GM19438 (cell line): ENCODE data around the gene NME7.
"Not testable (repeated sequence)": the region's sequence is repeated elsewhere in the genome, so short reads cannot be mapped to it uniquely, and the experiment has no call there.

Source experiments
- ATAC-seq: cut with Tn5 transposase; IDR thresholded peaks from one replicate; pipeline ENCODE4 v1.9.1; 2021; ENCODE audit warnings: low read depth; ENCODE audit not compliant: unreplicated experiment

Gene NME7

GRCh38 chr1:169133801-169134502 is 233.6 kb downstream of the NME7 start:
- ATAC-seq = no peak

GRCh38 chr1:169133228-169133576 is 234.4 kb downstream of the NME7 start:
- no peak for ATAC-seq

- ATAC-seq = no peak
Observed at GRCh38 chr1:169132512-169133227, 234.9 kb downstream of the NME7 start.

GRCh38 chr1:169130683-169131082 is 236.9 kb downstream of the NME7 start:
- ATAC-seq = no peak

GRCh38 chr1:169129109-169129784 is 238.3 kb downstream of the NME7 start:
- ATAC-seq = no peak

- ATAC-seq = no peak
Observed at GRCh38 chr1:169128562-169128961, 239.0 kb downstream of the NME7 start.

- ATAC-seq = no peak
Observed at GRCh38 chr1:169127305-169127704, 240.3 kb downstream of the NME7 start.

- ATAC-seq = no peak
Observed at GRCh38 chr1:169126335-169126734, 241.3 kb downstream of the NME7 start.

GRCh38 chr1:169125597-169125996 is 242.0 kb downstream of the NME7 start:
- ATAC-seq = not testable (repeated sequence)

- no peak for ATAC-seq
Observed at GRCh38 chr1:169124459-169124858, 243.1 kb downstream of the NME7 start.

- ATAC-seq = no peak
Observed at GRCh38 chr1:169122976-169123375, 244.6 kb downstream of the NME7 start.

GRCh38 chr1:169121146-169121923 is 246.3 kb downstream of the NME7 start:
- ATAC-seq = no peak

GRCh38 chr1:169120066-169120465 is 247.5 kb downstream of the NME7 start:
- ATAC-seq = no peak

- ATAC-seq = no peak
Observed at GRCh38 chr1:169119405-169119804, 248.2 kb downstream of the NME7 start.

GRCh38 chr1:169118227-169118626 is 249.4 kb downstream of the NME7 start:
- ATAC-seq = no peak

GRCh38 chr1:169117599-169117998 is 250.0 kb downstream of the NME7 start:
- ATAC-seq = no peak

- no peak for ATAC-seq
Observed at GRCh38 chr1:169117014-169117413, 250.6 kb downstream of the NME7 start.

GRCh38 chr1:169115891-169116585 is 251.6 kb downstream of the NME7 start:
- no peak for ATAC-seq

- ATAC-seq = no peak
Observed at GRCh38 chr1:169113613-169114119, 253.9 kb downstream of the NME7 start.

- no peak for ATAC-seq
Observed at GRCh38 chr1:169112241-169112640, 255.4 kb downstream of the NME7 start.
